K562 (cell line): ENCODE measurements around the gene FTL. TPM values are rescaled to one million over a fixed set of nuclear protein-coding genes. Genes with fewer than 3 reads are reported as not detected.

Source experiments
- BRD9 ChIP-seq: fragments of 450-650 bp; IDR thresholded peaks from 2 replicates; pipeline ENCODE4 v1.6.1; 2018; ENCODE audit warnings: low read depth; ENCODE audit not compliant: partially characterized antibody
- ELF2 ChIP-seq: fragments of 250-450 bp; sonication (Bioruptor Pico); IDR thresholded peaks from 2 replicates; pipeline ENCODE4 v1.5.0; 2021; ENCODE audit warnings: mild to moderate bottlenecking
- HDGF ChIP-seq: fragments of 450-650 bp; IDR thresholded peaks from 2 replicates; pipeline ENCODE4 v1.6.1; 2016
- KLF16 ChIP-seq: IDR thresholded peaks from 2 replicates; pipeline ENCODE4 v1.6.1; 2016; ENCODE audit warnings: antibody characterized with exemption
- MTA2 ChIP-seq: fragments of 450-650 bp; IDR thresholded peaks from 2 replicates; pipeline ENCODE4 v1.6.1; 2016; ENCODE audit warnings: low read depth
- NELFE ChIP-seq: IDR thresholded peaks from 2 replicates; pipeline ENCODE4 v1.6.1; 2011; ENCODE audit warnings: mild to moderate bottlenecking; ENCODE audit not compliant: insufficient read depth, insufficient read length
- PHF21A ChIP-seq: fragments of 450-650 bp; IDR thresholded peaks from 2 replicates; pipeline ENCODE4 v1.6.1; 2017; ENCODE audit warnings: low read depth, borderline replicate concordance
- SETDB1 ChIP-seq: IDR thresholded peaks from one replicate; pipeline ENCODE4 v1.6.1; 2012; ENCODE audit warnings: low read length, control low read depth, inconsistent platforms
- SMARCE1 ChIP-seq: fragments of 450-650 bp; IDR thresholded peaks from 2 replicates; pipeline ENCODE4 v1.7.1; 2016; ENCODE audit warnings: mild to moderate bottlenecking
- SRSF9 ChIP-seq: fragments of 200-400 bp; formaldehyde crosslinking; IDR thresholded peaks from 2 replicates; pipeline ENCODE4 v1.6.1; 2017; ENCODE audit warnings: low read depth, low read length, borderline replicate concordance
- TRIM28 ChIP-seq: fragments of 450-650 bp; IDR thresholded peaks from 2 replicates; pipeline ENCODE4 v1.6.1; 2017
- ZFP1 ChIP-seq: fragments of 450-650 bp; formaldehyde crosslinking; IDR thresholded peaks from 2 replicates; pipeline ENCODE4 v1.4.0; 2020; ENCODE audit warnings: mild to moderate bottlenecking, mixed read lengths
- ZNF24 ChIP-seq: fragments of 450-650 bp; IDR thresholded peaks from 2 replicates; pipeline ENCODE4 v1.6.1; 2016
- ZNF408 ChIP-seq: fragments of 250-450 bp; sonication (Bioruptor Pico); IDR thresholded peaks from 2 replicates; pipeline ENCODE4 v1.4.0; 2020; ENCODE audit warnings: low read depth, mild to moderate bottlenecking, moderate library complexity
- polyA plus RNA-seq, 8 experiments: library from polyadenylated mRNA; depleted of rRNA in 4 of 8; stranded (reverse) in 5 of 8; unstranded in 3 of 8; fragments of >200 nt; fragmentation: Nextera tagmentation in 2 of 8; fragmentation: Illumina TruSeq in 1 of 8; extraction: Ambion mirVana in 2 of 8; extraction: Trizol in 1 of 8; gene quantifications; 2 replicates each; pipeline versions ENCODE4 v1.2.1 to v1.2.3, GENCODE V29; 2011 to 2014; ENCODE audit warnings: inconsistent platforms in 1 of 8, missing spikeins in 1 of 8
- total RNA-seq, 7 experiments: library from RNA; depleted of rRNA in 6 of 7; stranded (reverse); fragments of >200 nt in 6 of 7; fragmentation: Illumina TruSeq in 2 of 7; extraction: Trizol in 2 of 7; gene quantifications; 2 replicates each; pipeline versions ENCODE4 v1.2.1 to v1.2.3, GENCODE V29; 2011 to 2021; ENCODE audit warnings: low replicate concordance in 1 of 7
- TF ChIP-seq, protein P1 (sequence below), 2 experiments: fragments of 250-450 bp in 1 of 2; fragments of 450-650 bp in 1 of 2; sonication (Bioruptor Pico) in 1 of 2; IDR thresholded peaks; 2 replicates each; pipeline versions ENCODE4 v1.6.1 to v1.8.0; 2016 to 2021; ENCODE audit warnings: mild to moderate bottlenecking in 2 of 2, moderate library complexity in 2 of 2, missing compliant biosample characterization in 1 of 2, missing genetic modification characterization in 1 of 2
- TF ChIP-seq, protein P2 (sequence below): sonication (generic); formaldehyde crosslinking; IDR thresholded peaks from 2 replicates; pipeline ENCODE4 v1.8.0; 2023; ENCODE audit warnings: missing genetic modification reagents, mild to moderate bottlenecking, borderline replicate concordance
- TF ChIP-seq, protein P3 (sequence below): fragments of 250-450 bp; sonication (Bioruptor Pico); IDR thresholded peaks from 2 replicates; pipeline ENCODE4 v1.9.0; 2021; ENCODE audit warnings: mild to moderate bottlenecking
- TF ChIP-seq, protein P4 (sequence below), 2 experiments: fragments of 150-350 bp in 1 of 2; IDR thresholded peaks; 2 replicates each; pipeline ENCODE4 v1.6.1; 2012 to 2016; ENCODE audit warnings: low read depth in 2 of 2, low read length in 2 of 2, mild to moderate bottlenecking in 1 of 2, moderate library complexity in 1 of 2
- TF ChIP-seq, protein P5 (sequence below): fragments of 450-650 bp; formaldehyde crosslinking; IDR thresholded peaks from 2 replicates; pipeline ENCODE4 v1.4.0; 2020; ENCODE audit warnings: mild to moderate bottlenecking, mixed read lengths

Gene FTL
- total and polyA plus RNA-seq, 9 of the 15 experiments (the other 6 are each of a cell fraction or from before 2014, with no cell fraction given) = 1,231 to 27,415 (median 3,965) TPM

DNA sequence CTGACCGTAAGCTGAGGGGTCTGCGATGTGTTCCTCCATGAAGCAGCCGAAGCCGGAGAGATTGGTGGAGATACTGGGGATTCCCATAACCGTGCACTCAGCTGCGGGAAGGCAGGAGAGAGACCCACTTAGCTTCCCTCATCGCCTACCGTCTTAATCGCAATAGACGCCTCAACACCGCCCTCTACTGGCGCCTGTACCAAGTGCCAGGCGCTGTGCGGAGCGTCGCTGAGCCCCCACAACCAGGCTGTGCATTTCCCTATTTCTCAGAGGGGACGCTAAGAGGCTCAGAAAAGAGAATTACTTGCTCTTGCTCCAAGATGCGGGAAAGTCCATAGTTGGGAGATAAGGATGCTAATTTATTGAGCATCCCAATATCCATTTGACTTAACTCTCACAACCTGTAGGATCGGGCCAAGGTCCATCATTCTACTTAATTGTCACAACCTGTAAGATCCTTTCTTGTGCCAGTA is 5.8 kb downstream of the FTL start (continued):
- TF ChIP-seq, protein P1, sequence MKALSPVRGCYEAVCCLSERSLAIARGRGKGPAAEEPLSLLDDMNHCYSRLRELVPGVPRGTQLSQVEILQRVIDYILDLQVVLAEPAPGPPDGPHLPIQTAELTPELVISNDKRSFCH (CRISPR knock-in tag; IDR thresholded peaks at IDR 0.05) = no peak
- TF ChIP-seq, protein P1 (tag; IDR thresholded peaks at IDR 0.05) = no peak
- TF ChIP-seq ELF2 (CRISPR knock-in tag) (no peak), TRIM28 (no peak), HDGF (no peak), ZNF408 (CRISPR knock-in tag) (no peak), ZFP1 (CRISPR knock-in tag) (no peak), MTA2 (no peak), ZNF24 (no peak), NELFE (no peak), KLF16 (0 out of 2 replicates have a peak, but pooled peaks have one; percentile 26), BRD9 (peak; percentile 49), SMARCE1 (no peak), SRSF9 (no peak), SETDB1 (no peak), PHF21A (no peak)
- TF ChIP-seq, protein P2, sequence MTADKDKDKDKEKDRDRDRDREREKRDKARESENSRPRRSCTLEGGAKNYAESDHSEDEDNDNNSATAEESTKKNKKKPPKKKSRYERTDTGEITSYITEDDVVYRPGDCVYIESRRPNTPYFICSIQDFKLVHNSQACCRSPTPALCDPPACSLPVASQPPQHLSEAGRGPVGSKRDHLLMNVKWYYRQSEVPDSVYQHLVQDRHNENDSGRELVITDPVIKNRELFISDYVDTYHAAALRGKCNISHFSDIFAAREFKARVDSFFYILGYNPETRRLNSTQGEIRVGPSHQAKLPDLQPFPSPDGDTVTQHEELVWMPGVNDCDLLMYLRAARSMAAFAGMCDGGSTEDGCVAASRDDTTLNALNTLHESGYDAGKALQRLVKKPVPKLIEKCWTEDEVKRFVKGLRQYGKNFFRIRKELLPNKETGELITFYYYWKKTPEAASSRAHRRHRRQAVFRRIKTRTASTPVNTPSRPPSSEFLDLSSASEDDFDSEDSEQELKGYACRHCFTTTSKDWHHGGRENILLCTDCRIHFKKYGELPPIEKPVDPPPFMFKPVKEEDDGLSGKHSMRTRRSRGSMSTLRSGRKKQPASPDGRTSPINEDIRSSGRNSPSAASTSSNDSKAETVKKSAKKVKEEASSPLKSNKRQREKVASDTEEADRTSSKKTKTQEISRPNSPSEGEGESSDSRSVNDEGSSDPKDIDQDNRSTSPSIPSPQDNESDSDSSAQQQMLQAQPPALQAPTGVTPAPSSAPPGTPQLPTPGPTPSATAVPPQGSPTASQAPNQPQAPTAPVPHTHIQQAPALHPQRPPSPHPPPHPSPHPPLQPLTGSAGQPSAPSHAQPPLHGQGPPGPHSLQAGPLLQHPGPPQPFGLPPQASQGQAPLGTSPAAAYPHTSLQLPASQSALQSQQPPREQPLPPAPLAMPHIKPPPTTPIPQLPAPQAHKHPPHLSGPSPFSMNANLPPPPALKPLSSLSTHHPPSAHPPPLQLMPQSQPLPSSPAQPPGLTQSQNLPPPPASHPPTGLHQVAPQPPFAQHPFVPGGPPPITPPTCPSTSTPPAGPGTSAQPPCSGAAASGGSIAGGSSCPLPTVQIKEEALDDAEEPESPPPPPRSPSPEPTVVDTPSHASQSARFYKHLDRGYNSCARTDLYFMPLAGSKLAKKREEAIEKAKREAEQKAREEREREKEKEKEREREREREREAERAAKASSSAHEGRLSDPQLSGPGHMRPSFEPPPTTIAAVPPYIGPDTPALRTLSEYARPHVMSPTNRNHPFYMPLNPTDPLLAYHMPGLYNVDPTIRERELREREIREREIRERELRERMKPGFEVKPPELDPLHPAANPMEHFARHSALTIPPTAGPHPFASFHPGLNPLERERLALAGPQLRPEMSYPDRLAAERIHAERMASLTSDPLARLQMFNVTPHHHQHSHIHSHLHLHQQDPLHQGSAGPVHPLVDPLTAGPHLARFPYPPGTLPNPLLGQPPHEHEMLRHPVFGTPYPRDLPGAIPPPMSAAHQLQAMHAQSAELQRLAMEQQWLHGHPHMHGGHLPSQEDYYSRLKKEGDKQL (CRISPR knock-in tag) = no peak
- TF ChIP-seq, protein P3, sequence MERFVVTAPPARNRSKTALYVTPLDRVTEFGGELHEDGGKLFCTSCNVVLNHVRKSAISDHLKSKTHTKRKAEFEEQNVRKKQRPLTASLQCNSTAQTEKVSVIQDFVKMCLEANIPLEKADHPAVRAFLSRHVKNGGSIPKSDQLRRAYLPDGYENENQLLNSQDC (CRISPR knock-in tag) = no peak
- TF ChIP-seq, protein P4, sequence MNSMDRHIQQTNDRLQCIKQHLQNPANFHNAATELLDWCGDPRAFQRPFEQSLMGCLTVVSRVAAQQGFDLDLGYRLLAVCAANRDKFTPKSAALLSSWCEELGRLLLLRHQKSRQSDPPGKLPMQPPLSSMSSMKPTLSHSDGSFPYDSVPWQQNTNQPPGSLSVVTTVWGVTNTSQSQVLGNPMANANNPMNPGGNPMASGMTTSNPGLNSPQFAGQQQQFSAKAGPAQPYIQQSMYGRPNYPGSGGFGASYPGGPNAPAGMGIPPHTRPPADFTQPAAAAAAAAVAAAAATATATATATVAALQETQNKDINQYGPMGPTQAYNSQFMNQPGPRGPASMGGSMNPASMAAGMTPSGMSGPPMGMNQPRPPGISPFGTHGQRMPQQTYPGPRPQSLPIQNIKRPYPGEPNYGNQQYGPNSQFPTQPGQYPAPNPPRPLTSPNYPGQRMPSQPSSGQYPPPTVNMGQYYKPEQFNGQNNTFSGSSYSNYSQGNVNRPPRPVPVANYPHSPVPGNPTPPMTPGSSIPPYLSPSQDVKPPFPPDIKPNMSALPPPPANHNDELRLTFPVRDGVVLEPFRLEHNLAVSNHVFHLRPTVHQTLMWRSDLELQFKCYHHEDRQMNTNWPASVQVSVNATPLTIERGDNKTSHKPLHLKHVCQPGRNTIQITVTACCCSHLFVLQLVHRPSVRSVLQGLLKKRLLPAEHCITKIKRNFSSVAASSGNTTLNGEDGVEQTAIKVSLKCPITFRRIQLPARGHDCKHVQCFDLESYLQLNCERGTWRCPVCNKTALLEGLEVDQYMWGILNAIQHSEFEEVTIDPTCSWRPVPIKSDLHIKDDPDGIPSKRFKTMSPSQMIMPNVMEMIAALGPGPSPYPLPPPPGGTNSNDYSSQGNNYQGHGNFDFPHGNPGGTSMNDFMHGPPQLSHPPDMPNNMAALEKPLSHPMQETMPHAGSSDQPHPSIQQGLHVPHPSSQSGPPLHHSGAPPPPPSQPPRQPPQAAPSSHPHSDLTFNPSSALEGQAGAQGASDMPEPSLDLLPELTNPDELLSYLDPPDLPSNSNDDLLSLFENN (IDR thresholded peaks at IDR 0.05; ENCODE audit: low read depth in 2 of 2, low read length in 2 of 2) = no peak
- TF ChIP-seq, protein P5, sequence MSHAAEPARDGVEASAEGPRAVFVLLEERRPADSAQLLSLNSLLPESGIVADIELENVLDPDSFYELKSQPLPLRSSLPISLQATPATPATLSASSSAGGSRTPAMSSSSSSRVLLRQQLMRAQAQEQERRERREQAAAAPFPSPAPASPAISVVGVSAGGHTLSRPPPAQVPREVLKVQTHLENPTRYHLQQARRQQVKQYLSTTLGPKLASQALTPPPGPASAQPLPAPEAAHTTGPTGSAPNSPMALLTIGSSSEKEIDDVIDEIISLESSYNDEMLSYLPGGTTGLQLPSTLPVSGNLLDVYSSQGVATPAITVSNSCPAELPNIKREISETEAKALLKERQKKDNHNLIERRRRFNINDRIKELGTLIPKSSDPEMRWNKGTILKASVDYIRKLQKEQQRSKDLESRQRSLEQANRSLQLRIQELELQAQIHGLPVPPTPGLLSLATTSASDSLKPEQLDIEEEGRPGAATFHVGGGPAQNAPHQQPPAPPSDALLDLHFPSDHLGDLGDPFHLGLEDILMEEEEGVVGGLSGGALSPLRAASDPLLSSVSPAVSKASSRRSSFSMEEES (CRISPR knock-in tag) = no peak
